Nephron (organoid): ENCODE data around the gene SLC2A4RG.
A peak's percentile ranks its signal among the peaks of the same experiment; 100 is the strongest.

Experiments
- H3K27ac Mint-ChIP-seq, 3 experiments: 2 replicates each; pipeline ENCODE4 v1.8.0; 2020; ENCODE audit warnings: mixed read lengths in 3 of 3, mild to moderate bottlenecking in 2 of 3, moderate library complexity in 1 of 3
- H3K27me3 Mint-ChIP-seq: 2 replicates; pipeline ENCODE4 v1.8.0; 2021; ENCODE audit warnings: low read depth, mild to moderate bottlenecking, moderate library complexity, mixed read lengths
- H3K36me3 Mint-ChIP-seq: 2 replicates; pipeline ENCODE4 v1.8.0; 2020; ENCODE audit warnings: low read depth, mixed read lengths
- H3K4me1 Mint-ChIP-seq: 2 replicates; pipeline ENCODE4 v1.8.0; 2020; ENCODE audit warnings: mixed read lengths
- H3K4me3 Mint-ChIP-seq, 3 experiments: 2 replicates each; pipeline ENCODE4 v1.8.0; 2020; ENCODE audit warnings: mild to moderate bottlenecking in 3 of 3, mixed read lengths in 3 of 3, moderate library complexity in 2 of 3
- H3K9me3 Mint-ChIP-seq: 2 replicates; pipeline ENCODE4 v1.8.0; 2020; ENCODE audit warnings: mixed read lengths
- CTCF ChIP-seq, 3 experiments: fragments of 200-600 bp; sonication (generic); IDR thresholded peaks; one replicate each; pipeline ENCODE4 v1.5.0; 2021; ENCODE audit warnings: antibody characterized with exemption in 3 of 3; ENCODE audit not compliant: unreplicated experiment in 3 of 3

Gene SLC2A4RG

GRCh38 chr20:63735859-63736718 lies 3.5 kb upstream of the SLC2A4RG start, which contains the start of gene LIME1:
LIME1 (plus strand) TSS chr20:63736664; CDS start chr20:63737550, 886 bp downstream.
- no peaks in the 10 kb centered on the region for H3K9me3 Mint-ChIP-seq
- H3K36me3 Mint-ChIP-seq, result peaks cover 18% of the 10 kb centered on the region
- H3K4me3 Mint-ChIP-seq, result peak within 1 kb of the TSS in 2 of 3 experiments; percentile 9 to 17
- peaks cover 5% of the 10 kb centered on the region for H3K27me3 Mint-ChIP-seq
- H3K27ac Mint-ChIP-seq, result no peak within 1 kb of the TSS
- TF ChIP-seq CTCF (IDR thresholded peaks at IDR 0.05; ENCODE audit: unreplicated experiment in 3 of 3), result no peak
- H3K4me1 Mint-ChIP-seq, result no peaks in the 10 kb centered on the region

GRCh38 chr20:63736893-63737694 lies 2.5 kb upstream of the SLC2A4RG start:
- no peaks in the 10 kb centered on the region for H3K4me1 Mint-ChIP-seq
- no peak for TF ChIP-seq CTCF (IDR thresholded peaks at IDR 0.05; ENCODE audit: unreplicated experiment in 3 of 3)
- peaks cover 18% of the 10 kb centered on the region for H3K36me3 Mint-ChIP-seq
- no peak overlapping the region for H3K27ac Mint-ChIP-seq
- H3K4me3 Mint-ChIP-seq, result no peak overlapping the region
- H3K27me3 Mint-ChIP-seq, result peaks cover 5% of the 10 kb centered on the region
- no peaks in the 10 kb centered on the region for H3K9me3 Mint-ChIP-seq

GRCh38 chr20:63737695-63737944 lies 2.0 kb upstream of the SLC2A4RG start:
- no peaks in the 10 kb centered on the region for H3K9me3 Mint-ChIP-seq
- peaks cover 18% of the 10 kb centered on the region for H3K36me3 Mint-ChIP-seq
- peaks cover 5% of the 10 kb centered on the region for H3K27me3 Mint-ChIP-seq
- no peak overlapping the region for H3K4me3 Mint-ChIP-seq
- H3K27ac Mint-ChIP-seq, result no peak overlapping the region
- no peak for TF ChIP-seq CTCF (IDR thresholded peaks at IDR 0.05; ENCODE audit: unreplicated experiment in 3 of 3)
- no peaks in the 10 kb centered on the region for H3K4me1 Mint-ChIP-seq

GRCh38 chr20:63737945-63738686 lies 1.5 kb upstream of the SLC2A4RG start:
- Mint-ChIP-seq H3K27me3 (peaks cover 5% of the 10 kb centered on the region), H3K9me3 (no peaks in the 10 kb centered on the region), H3K4me1 (no peaks in the 10 kb centered on the region), H3K4me3 (peak overlapping the region in 1 of 3 experiments; percentile 27), H3K27ac (no peak overlapping the region), H3K36me3 (peaks cover 18% of the 10 kb centered on the region)
- no peak for TF ChIP-seq CTCF (IDR thresholded peaks at IDR 0.05; ENCODE audit: unreplicated experiment in 3 of 3)

GRCh38 chr20:63738687-63739129 lies 868 bp upstream of the SLC2A4RG start:
- H3K36me3 Mint-ChIP-seq, result peaks cover 20% of the 10 kb centered on the region
- H3K4me1 Mint-ChIP-seq, result no peaks in the 10 kb centered on the region
- peak overlapping the region in 1 of 3 experiments; percentile 11 for H3K4me3 Mint-ChIP-seq
- no peaks in the 10 kb centered on the region for H3K9me3 Mint-ChIP-seq
- no peak for TF ChIP-seq CTCF (IDR thresholded peaks at IDR 0.05; ENCODE audit: unreplicated experiment in 3 of 3)
- H3K27me3 Mint-ChIP-seq, result peaks cover 5% of the 10 kb centered on the region
- no peak overlapping the region for H3K27ac Mint-ChIP-seq
